ENCODE data around the gene IL21R.

- TF ChIP-seq CTCF (IDR thresholded peaks at IDR 0.05) (no peak), EZH2 (IDR thresholded peaks at IDR 0.05; ENCODE audit: borderline replicate concordance, insufficient read depth, low read depth, low read length, poor library complexity, severe bottlenecking) (no peak)
These were observed 70.4 kb downstream of the IL21R start for GRCh38 chr16:27472091-27473020.
